LNCAP (cell line): ENCODE data around the gene CACNG6.

Experiments
- CTCF ChIP-seq: fragments of 450-650 bp; IDR thresholded peaks from 2 replicates; pipeline ENCODE4 v1.5.1; 2017; ENCODE audit warnings: mild to moderate bottlenecking

Gene CACNG6

GRCh38 chr19:54041969-54042606 is 50.7 kb downstream of the CACNG6 start:
- TF ChIP-seq CTCF: no peak

- no peak for TF ChIP-seq CTCF
Observed at GRCh38 chr19:54042989-54043388, 51.6 kb downstream of the CACNG6 start.

GRCh38 chr19:54045771-54046170 is 54.3 kb downstream of the CACNG6 start:
- no peak for TF ChIP-seq CTCF

- TF ChIP-seq CTCF: no peak
Observed at GRCh38 chr19:54047616-54048015, 56.2 kb downstream of the CACNG6 start.
